ENCODE data around the gene MLLT6. TPM values are rescaled to one million over a fixed set of nuclear protein-coding genes. Genes with fewer than 3 reads are reported as not detected.
A peak's percentile ranks its signal among the peaks of the same experiment; 100 is the strongest.

The MLLT6 gene
- total and polyA plus RNA-seq, 2 of the 13 experiments (the other 11 are each of a cell fraction or from before 2014, with no cell fraction given), result 50.7 to 69.5 TPM

DNA sequence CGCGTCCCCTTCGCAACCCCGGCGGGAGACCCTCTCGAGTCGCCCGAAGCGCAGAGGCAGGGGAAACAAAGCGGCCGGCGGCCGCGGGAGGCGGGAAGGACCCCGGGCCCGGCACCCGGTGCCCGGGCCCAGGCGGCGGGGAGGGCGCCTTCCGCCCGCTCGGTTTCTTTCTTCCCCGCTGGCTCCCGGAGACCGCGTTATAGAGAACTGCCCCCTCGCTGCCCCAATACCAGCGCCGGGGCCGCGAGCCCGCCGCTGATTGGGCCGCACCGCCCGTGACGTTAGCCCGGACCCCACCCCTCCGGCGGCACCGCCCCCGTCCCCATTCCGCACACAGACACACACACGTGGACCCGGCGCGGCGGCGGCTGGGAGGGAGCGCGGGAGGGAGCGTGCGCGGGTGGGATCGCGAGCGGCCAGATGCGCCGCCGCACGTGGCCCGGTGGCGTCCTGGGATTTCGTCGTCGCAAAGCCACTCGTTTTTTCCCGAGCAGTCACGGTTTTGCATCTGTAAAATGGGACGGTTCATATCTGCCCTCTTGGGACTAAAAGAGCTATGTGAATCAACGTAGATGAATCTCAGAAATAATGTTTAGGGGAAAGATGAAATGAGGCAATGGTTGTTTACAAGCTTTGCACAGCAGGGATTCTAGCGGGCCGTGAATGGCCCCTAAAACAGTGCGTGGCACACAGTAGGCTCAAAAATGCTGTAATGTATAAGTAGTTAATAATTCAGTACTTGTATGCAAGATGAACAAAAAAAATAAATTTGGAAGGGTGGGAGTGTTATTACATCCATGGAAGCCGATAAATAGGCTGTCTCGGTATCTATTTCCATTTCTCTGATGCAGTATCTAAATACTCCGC, 30.1 kb upstream of the MLLT6 start, which contains the start of gene EPOP (continued):
- TF ChIP-seq ZNF609 (CRISPR knock-in tag; IDR thresholded peaks at IDR 0.05; ENCODE audit: borderline replicate concordance) (peak; percentile 39), NONO (IDR thresholded peaks at IDR 0.05) (no peak), NONO (CRISPR knock-in tag; conservative IDR thresholded peaks at IDR 0.05) (peak; percentile 86), ZNF572 (CRISPR knock-in tag; IDR thresholded peaks at IDR 0.05) (no peak), SKIL (CRISPR knock-in tag; IDR thresholded peaks at IDR 0.05; ENCODE audit: borderline replicate concordance) (peak; percentile 76), ZSCAN12 (CRISPR knock-in tag; IDR thresholded peaks at IDR 0.05) (no peak), ZNF777 (CRISPR knock-in tag; IDR thresholded peaks at IDR 0.05) (peak; percentile 70), JDP2 (CRISPR knock-in tag; IDR thresholded peaks at IDR 0.05; ENCODE audit: borderline replicate concordance) (peak; percentile 74; the same call in 1 of the 2 replicates), MAF1 (CRISPR knock-in tag; IDR thresholded peaks at IDR 0.05; ENCODE audit: borderline replicate concordance) (no peak; the same call in 1 of the 2 replicates), ETV6 (CRISPR knock-in tag; conservative IDR thresholded peaks at IDR 0.05) (peak; percentile 47; the same call in 1 of the 2 replicates), FOXP1 (IDR thresholded peaks at IDR 0.05) (no peak), FOXP1 (CRISPR knock-in tag; IDR thresholded peaks at IDR 0.05) (0 out of 2 replicates have a peak, but pooled peaks have one; percentile 28), ISX (CRISPR knock-in tag; conservative IDR thresholded peaks at IDR 0.05) (peak; percentile 84), ZNF280B (CRISPR knock-in tag; IDR thresholded peaks at IDR 0.05; ENCODE audit: borderline replicate concordance) (peak; percentile 95), CBX5 (CRISPR knock-in tag; IDR thresholded peaks at IDR 0.05; ENCODE audit: borderline replicate concordance) (peak; percentile 56; the same call in 1 of the 2 replicates), NFIC (IDR thresholded peaks at IDR 0.05; ENCODE audit: low read length) (no peak), ZNF143 (CRISPR knock-in tag; IDR thresholded peaks at IDR 0.05) (peak; percentile 76), ZNF101 (CRISPR knock-in tag; IDR thresholded peaks at IDR 0.05; ENCODE audit: borderline replicate concordance, low read depth) (no peak), JARID2 (CRISPR knock-in tag; IDR thresholded peaks at IDR 0.05; ENCODE audit: insufficient replicate concordance) (no peak)

Measured in HepG2 (cell line).